ENCODE data around the gene PDCD5. TPM values are rescaled to one million over a fixed set of nuclear protein-coding genes. Genes with fewer than 3 reads are reported as not detected.

PDCD5 gene
- total and polyA plus RNA-seq, 2 experiments from 2014 or later = 77.8 to 436 TPM

GRCh38 chr19:32599258-32599657, 18.3 kb downstream of the PDCD5 start:
- Histone ChIP-seq H3K27me3 (ENCODE audit: insufficient read depth) (no peaks in the 10 kb centered on the region), H3K4me3 (no peak overlapping the region), H3F3A (replicated peaks; ENCODE audit: low read depth) (no peaks in the 10 kb centered on the region), H2AFZ (no peak overlapping the region), H4K20me1 (replicated peaks; ENCODE audit: insufficient read depth) (no peaks in the 10 kb centered on the region; the same call in 1 of the 2 replicates), H3K27ac (ENCODE audit: low read depth) (no peak overlapping the region), H3K4me2 (no peak overlapping the region), H3K36me3 (ENCODE audit: insufficient read depth) (peaks cover 55% of the 10 kb centered on the region), H3K9me2 (ENCODE audit: insufficient read depth) (no peaks in the 10 kb centered on the region), H3K4me1 (ENCODE audit: insufficient read depth) (no peaks in the 10 kb centered on the region), H3K79me2 (replicated peaks; ENCODE audit: insufficient read depth) (no peaks in the 10 kb centered on the region)
- peaks cover 71% of the 10 kb centered on the region for H3K36me3 Mint-ChIP-seq (ENCODE audit: low read depth)
- DNase-seq (ENCODE audit: low spot score) (no peak), ATAC-seq (no peak)
- H3K4me1 Mint-ChIP-seq = peaks cover 3% of the 10 kb centered on the region; the same call in 1 of the 3 replicates
- H3K27ac Mint-ChIP-seq = no peak overlapping the region
- peaks cover 3% of the 10 kb centered on the region; the same call in 1 of the 3 replicates for H3K9me3 Mint-ChIP-seq
- no peak overlapping the region for H3K4me3 Mint-ChIP-seq
- H3K27me3 Mint-ChIP-seq (ENCODE audit: insufficient read depth, low read depth, poor library complexity) = no peaks in the 10 kb centered on the region
- TF ChIP-seq REST (IDR thresholded peaks at IDR 0.05; ENCODE audit: unreplicated experiment) = no peak
- TF ChIP-seq ETS1 (IDR thresholded peaks at IDR 0.05) = no peak
- TF ChIP-seq JUNB (IDR thresholded peaks at IDR 0.05; ENCODE audit: unreplicated experiment) = no peak
- TF ChIP-seq CREB1 (CRISPR knock-in tag; IDR thresholded peaks at IDR 0.05; ENCODE audit: low read depth) = no peak
- TF ChIP-seq STAT1 (IDR thresholded peaks at IDR 0.05; ENCODE audit: unreplicated experiment) = no peak
- TF ChIP-seq, protein P1, sequence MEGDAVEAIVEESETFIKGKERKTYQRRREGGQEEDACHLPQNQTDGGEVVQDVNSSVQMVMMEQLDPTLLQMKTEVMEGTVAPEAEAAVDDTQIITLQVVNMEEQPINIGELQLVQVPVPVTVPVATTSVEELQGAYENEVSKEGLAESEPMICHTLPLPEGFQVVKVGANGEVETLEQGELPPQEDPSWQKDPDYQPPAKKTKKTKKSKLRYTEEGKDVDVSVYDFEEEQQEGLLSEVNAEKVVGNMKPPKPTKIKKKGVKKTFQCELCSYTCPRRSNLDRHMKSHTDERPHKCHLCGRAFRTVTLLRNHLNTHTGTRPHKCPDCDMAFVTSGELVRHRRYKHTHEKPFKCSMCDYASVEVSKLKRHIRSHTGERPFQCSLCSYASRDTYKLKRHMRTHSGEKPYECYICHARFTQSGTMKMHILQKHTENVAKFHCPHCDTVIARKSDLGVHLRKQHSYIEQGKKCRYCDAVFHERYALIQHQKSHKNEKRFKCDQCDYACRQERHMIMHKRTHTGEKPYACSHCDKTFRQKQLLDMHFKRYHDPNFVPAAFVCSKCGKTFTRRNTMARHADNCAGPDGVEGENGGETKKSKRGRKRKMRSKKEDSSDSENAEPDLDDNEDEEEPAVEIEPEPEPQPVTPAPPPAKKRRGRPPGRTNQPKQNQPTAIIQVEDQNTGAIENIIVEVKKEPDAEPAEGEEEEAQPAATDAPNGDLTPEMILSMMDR (conservative IDR thresholded peaks at IDR 0.05; ENCODE audit: low read depth in 2 of 2) = no peak
- no peak for TF ChIP-seq ZNF114 (CRISPR knock-in tag; IDR thresholded peaks at IDR 0.05)
- TF ChIP-seq ZNF331 (CRISPR knock-in tag; IDR thresholded peaks at IDR 0.05; ENCODE audit: low read depth) = no peak
- TF ChIP-seq EZH2phosphoT487 (IDR thresholded peaks at IDR 0.05; ENCODE audit: unreplicated experiment) = no peak

- Mint-ChIP-seq H3K9me3 (no peaks in the 10 kb centered on the region), H3K4me1 (peaks cover 3% of the 10 kb centered on the region; the same call in 1 of the 3 replicates), H3K27me3 (ENCODE audit: insufficient read depth, low read depth, poor library complexity) (no peaks in the 10 kb centered on the region), H3K36me3 (ENCODE audit: low read depth) (peaks cover 69% of the 10 kb centered on the region), H3K27ac (no peak overlapping the region), H3K4me3 (no peak overlapping the region)
- Histone ChIP-seq H3K9me2 (ENCODE audit: insufficient read depth) (no peaks in the 10 kb centered on the region), H3K4me3 (no peak overlapping the region), H3K36me3 (ENCODE audit: insufficient read depth) (peaks cover 50% of the 10 kb centered on the region), H3K4me2 (no peak overlapping the region), H3K27ac (ENCODE audit: low read depth) (no peak overlapping the region), H3K79me2 (replicated peaks; ENCODE audit: insufficient read depth) (no peaks in the 10 kb centered on the region), H4K20me1 (replicated peaks; ENCODE audit: insufficient read depth) (no peaks in the 10 kb centered on the region; the same call in 1 of the 2 replicates), H3K4me1 (ENCODE audit: insufficient read depth) (no peaks in the 10 kb centered on the region), H2AFZ (no peak overlapping the region), H3F3A (replicated peaks; ENCODE audit: low read depth) (no peaks in the 10 kb centered on the region), H3K27me3 (ENCODE audit: insufficient read depth) (no peaks in the 10 kb centered on the region)
- DNase-seq (ENCODE audit: low spot score) = peak; percentile 75
- ATAC-seq = no peak; the same call in 1 of the 3 replicates
- TF ChIP-seq STAT1 (IDR thresholded peaks at IDR 0.05; ENCODE audit: unreplicated experiment) (no peak), CREB1 (CRISPR knock-in tag; IDR thresholded peaks at IDR 0.05; ENCODE audit: low read depth) (no peak), ZNF114 (CRISPR knock-in tag; IDR thresholded peaks at IDR 0.05) (no peak), ETS1 (IDR thresholded peaks at IDR 0.05) (no peak), EZH2phosphoT487 (IDR thresholded peaks at IDR 0.05; ENCODE audit: unreplicated experiment) (no peak)
- TF ChIP-seq, protein P1 (conservative IDR thresholded peaks at IDR 0.05; ENCODE audit: low read depth in 2 of 2) = peak; percentile 70 to 93
These were observed 18.8 kb downstream of the PDCD5 start for GRCh38 chr19:32599736-32600157.

All from GM23338 (cell line).